Measurements from ENCODE around the gene PTCH1.

The PTCH1 gene

GRCh38 chr9:95556521-95556920 is 39.8 kb upstream of the PTCH1 start:
- H3K23ac ChIP-seq (ENCODE audit: low read length): no peak overlapping the region
- no peak overlapping the region for H2AK5ac ChIP-seq (ENCODE audit: low read length)
- no peak overlapping the region for H3K9ac ChIP-seq (ENCODE audit: low read length)
- WGBS (ENCODE audit: extremely low coverage, insufficient coverage, insufficient read length): no CpG with 5 or more reads among the region's 10 CpGs
- H3K79me1 ChIP-seq (ENCODE audit: low read length): no peaks in the 10 kb centered on the region
- H3K27ac ChIP-seq (ENCODE audit: low read depth, low read length): no peak overlapping the region
- no peak overlapping the region for H3K18ac ChIP-seq (ENCODE audit: low read length)
- no peak overlapping the region for H4K8ac ChIP-seq (ENCODE audit: low read depth, low read length)
- peaks cover 4 to 6% of the 10 kb centered on the region in 2 experiments for H3K4me1 ChIP-seq (ENCODE audit: control insufficient read depth in 1 of 2, insufficient read depth in 2 of 2, low read length in 2 of 2)
- H3K27me3 ChIP-seq (ENCODE audit: insufficient read depth, low read length): peaks cover 4% of the 10 kb centered on the region
- H3K4me3 ChIP-seq (ENCODE audit: low read depth, low read length): no peak overlapping the region
- no peaks in the 10 kb centered on the region for H3K79me2 ChIP-seq (ENCODE audit: control insufficient read depth, insufficient read depth, low read length, poor library complexity)
- no peak for DNase-seq
- H3K14ac ChIP-seq (ENCODE audit: low read length): no peak overlapping the region
- no peak overlapping the region for H2AFZ ChIP-seq (ENCODE audit: insufficient read depth, low read length, poor library complexity)
- H4K12ac ChIP-seq (ENCODE audit: low read depth, low read length): no peak overlapping the region
- no peak overlapping the region for H3K4ac ChIP-seq (ENCODE audit: low read depth, low read length)
- H3K36me3 ChIP-seq (ENCODE audit: control insufficient read depth in 1 of 2, insufficient read depth in 2 of 2, low read length in 2 of 2): no peaks in the 10 kb centered on the region
- no peak overlapping the region for H2BK120ac ChIP-seq (ENCODE audit: insufficient read depth, low read length, poor library complexity)
- no peak overlapping the region for H2BK12ac ChIP-seq (ENCODE audit: low read length)
- H4K91ac ChIP-seq (ENCODE audit: low read depth, low read length): no peak overlapping the region
- no peak overlapping the region for H2BK5ac ChIP-seq (ENCODE audit: low read depth, low read length, poor library complexity)
- H3K4me2 ChIP-seq (ENCODE audit: low read length): no peak overlapping the region
- peaks cover 15% of the 10 kb centered on the region for H3K9me3 ChIP-seq (ENCODE audit: insufficient read depth, low read depth, low read length)

GRCh38 chr9:95552814-95553546 is 36.2 kb upstream of the PTCH1 start:
- no peak overlapping the region for H2BK5ac ChIP-seq (ENCODE audit: low read depth, low read length, poor library complexity)
- H2BK12ac ChIP-seq (ENCODE audit: low read length): no peak overlapping the region
- no peak overlapping the region for H3K23ac ChIP-seq (ENCODE audit: low read length)
- H3K9me3 ChIP-seq (ENCODE audit: insufficient read depth, low read depth, low read length): peaks cover 11% of the 10 kb centered on the region
- H2AK5ac ChIP-seq (ENCODE audit: low read length): no peak overlapping the region
- no peak overlapping the region for H4K91ac ChIP-seq (ENCODE audit: low read depth, low read length)
- no peaks in the 10 kb centered on the region for H3K79me1 ChIP-seq (ENCODE audit: low read length)
- H2AFZ ChIP-seq (ENCODE audit: insufficient read depth, low read length, poor library complexity): peak overlapping the region; percentile 9
- no CpG with 5 or more reads among the region's 43 CpGs for whole genome bisulfite sequencing (ENCODE audit: extremely low coverage, insufficient coverage, insufficient read length)
- no peaks in the 10 kb centered on the region for H3K79me2 ChIP-seq (ENCODE audit: control insufficient read depth, insufficient read depth, low read length, poor library complexity)
- H3K36me3 ChIP-seq (ENCODE audit: control insufficient read depth in 1 of 2, insufficient read depth in 2 of 2, low read length in 2 of 2): no peaks in the 10 kb centered on the region
- peaks cover 4 to 6% of the 10 kb centered on the region in 2 experiments for H3K4me1 ChIP-seq (ENCODE audit: control insufficient read depth in 1 of 2, insufficient read depth in 2 of 2, low read length in 2 of 2)
- H4K12ac ChIP-seq (ENCODE audit: low read depth, low read length): no peak overlapping the region
- H3K18ac ChIP-seq (ENCODE audit: low read length): no peak overlapping the region
- H3K4me2 ChIP-seq (ENCODE audit: low read length): peak overlapping the region; percentile 48
- H4K8ac ChIP-seq (ENCODE audit: low read depth, low read length): no peak overlapping the region
- no peak overlapping the region for H2BK120ac ChIP-seq (ENCODE audit: insufficient read depth, low read length, poor library complexity)
- DNase-seq: no peak
- H3K27ac ChIP-seq (ENCODE audit: low read depth, low read length): no peak overlapping the region
- no peak overlapping the region for H3K4ac ChIP-seq (ENCODE audit: low read depth, low read length)
- H3K9ac ChIP-seq (ENCODE audit: low read length): no peak overlapping the region
- peaks cover 4% of the 10 kb centered on the region for H3K27me3 ChIP-seq (ENCODE audit: insufficient read depth, low read length)
- no peak overlapping the region for H3K4me3 ChIP-seq (ENCODE audit: low read depth, low read length)
- no peak overlapping the region for H3K14ac ChIP-seq (ENCODE audit: low read length)

GRCh38 chr9:95552255-95552654 is 35.5 kb upstream of the PTCH1 start:
- no peak overlapping the region for H4K91ac ChIP-seq (ENCODE audit: low read depth, low read length)
- H3K9me3 ChIP-seq (ENCODE audit: insufficient read depth, low read depth, low read length): peaks cover 10% of the 10 kb centered on the region
- H3K9ac ChIP-seq (ENCODE audit: low read length): no peak overlapping the region
- H3K79me2 ChIP-seq (ENCODE audit: control insufficient read depth, insufficient read depth, low read length, poor library complexity): no peaks in the 10 kb centered on the region
- H3K4me1 ChIP-seq (ENCODE audit: control insufficient read depth in 1 of 2, insufficient read depth in 2 of 2, low read length in 2 of 2): peaks cover 4 to 6% of the 10 kb centered on the region in 2 experiments
- H2AFZ ChIP-seq (ENCODE audit: insufficient read depth, low read length, poor library complexity): no peak overlapping the region
- H3K18ac ChIP-seq (ENCODE audit: low read length): no peak overlapping the region
- H3K4me2 ChIP-seq (ENCODE audit: low read length): no peak overlapping the region
- H4K8ac ChIP-seq (ENCODE audit: low read depth, low read length): no peak overlapping the region
- no peak overlapping the region for H3K14ac ChIP-seq (ENCODE audit: low read length)
- H3K27me3 ChIP-seq (ENCODE audit: insufficient read depth, low read length): peaks cover 4% of the 10 kb centered on the region
- H3K79me1 ChIP-seq (ENCODE audit: low read length): no peaks in the 10 kb centered on the region
- H4K12ac ChIP-seq (ENCODE audit: low read depth, low read length): no peak overlapping the region
- H3K23ac ChIP-seq (ENCODE audit: low read length): no peak overlapping the region
- H2BK120ac ChIP-seq (ENCODE audit: insufficient read depth, low read length, poor library complexity): no peak overlapping the region
- H3K4ac ChIP-seq (ENCODE audit: low read depth, low read length): no peak overlapping the region
- no peak overlapping the region for H3K27ac ChIP-seq (ENCODE audit: low read depth, low read length)
- no peak overlapping the region for H3K4me3 ChIP-seq (ENCODE audit: low read depth, low read length)
- H2BK5ac ChIP-seq (ENCODE audit: low read depth, low read length, poor library complexity): no peak overlapping the region
- DNase-seq: no peak
- H2AK5ac ChIP-seq (ENCODE audit: low read length): no peak overlapping the region
- no peak overlapping the region for H2BK12ac ChIP-seq (ENCODE audit: low read length)
- no CpG with 5 or more reads among the region's 6 CpGs for WGBS (ENCODE audit: extremely low coverage, insufficient coverage, insufficient read length)
- no peaks in the 10 kb centered on the region for H3K36me3 ChIP-seq (ENCODE audit: control insufficient read depth in 1 of 2, insufficient read depth in 2 of 2, low read length in 2 of 2)

GRCh38 chr9:95551406-95551805 is 34.6 kb upstream of the PTCH1 start:
- no CpG with 5 or more reads among the region's 4 CpGs for WGBS (ENCODE audit: extremely low coverage, insufficient coverage, insufficient read length)
- no peak overlapping the region for H4K12ac ChIP-seq (ENCODE audit: low read depth, low read length)
- no peak overlapping the region for H2BK120ac ChIP-seq (ENCODE audit: insufficient read depth, low read length, poor library complexity)
- no peaks in the 10 kb centered on the region for H3K79me1 ChIP-seq (ENCODE audit: low read length)
- H3K27me3 ChIP-seq (ENCODE audit: insufficient read depth, low read length): peaks cover 4% of the 10 kb centered on the region
- no peak overlapping the region for H2BK5ac ChIP-seq (ENCODE audit: low read depth, low read length, poor library complexity)
- H3K4me1 ChIP-seq (ENCODE audit: control insufficient read depth in 1 of 2, insufficient read depth in 2 of 2, low read length in 2 of 2): peaks cover 4 to 6% of the 10 kb centered on the region in 2 experiments
- H2AFZ ChIP-seq (ENCODE audit: insufficient read depth, low read length, poor library complexity): no peak overlapping the region
- H3K36me3 ChIP-seq (ENCODE audit: control insufficient read depth in 1 of 2, insufficient read depth in 2 of 2, low read length in 2 of 2): no peaks in the 10 kb centered on the region
- H3K4me3 ChIP-seq (ENCODE audit: low read depth, low read length): no peak overlapping the region
- no peak overlapping the region for H4K8ac ChIP-seq (ENCODE audit: low read depth, low read length)
- H3K14ac ChIP-seq (ENCODE audit: low read length): no peak overlapping the region
- H4K91ac ChIP-seq (ENCODE audit: low read depth, low read length): no peak overlapping the region
- no peak overlapping the region for H3K23ac ChIP-seq (ENCODE audit: low read length)
- DNase-seq: no peak
- H2AK5ac ChIP-seq (ENCODE audit: low read length): no peak overlapping the region
- H3K9me3 ChIP-seq (ENCODE audit: insufficient read depth, low read depth, low read length): peaks cover 6% of the 10 kb centered on the region
- H3K79me2 ChIP-seq (ENCODE audit: control insufficient read depth, insufficient read depth, low read length, poor library complexity): no peaks in the 10 kb centered on the region
- no peak overlapping the region for H3K18ac ChIP-seq (ENCODE audit: low read length)
- no peak overlapping the region for H3K4me2 ChIP-seq (ENCODE audit: low read length)
- no peak overlapping the region for H3K4ac ChIP-seq (ENCODE audit: low read depth, low read length)
- no peak overlapping the region for H2BK12ac ChIP-seq (ENCODE audit: low read length)
- no peak overlapping the region for H3K9ac ChIP-seq (ENCODE audit: low read length)
- no peak overlapping the region for H3K27ac ChIP-seq (ENCODE audit: low read depth, low read length)

Measured in trophoblast cell (in vitro differentiated cells and primary cell).